ENCODE measurements around the gene C2orf92. TPM values are rescaled to one million over a fixed set of nuclear protein-coding genes. Genes with fewer than 3 reads are reported as not detected.
"Not testable (repeated sequence)": the region's sequence is repeated elsewhere in the genome, so short reads cannot be mapped to it uniquely, and the experiment has no call there.

C2orf92 gene
- total RNA-seq, 1 donor from 2014 or later, result 10.0 TPM

DNA sequence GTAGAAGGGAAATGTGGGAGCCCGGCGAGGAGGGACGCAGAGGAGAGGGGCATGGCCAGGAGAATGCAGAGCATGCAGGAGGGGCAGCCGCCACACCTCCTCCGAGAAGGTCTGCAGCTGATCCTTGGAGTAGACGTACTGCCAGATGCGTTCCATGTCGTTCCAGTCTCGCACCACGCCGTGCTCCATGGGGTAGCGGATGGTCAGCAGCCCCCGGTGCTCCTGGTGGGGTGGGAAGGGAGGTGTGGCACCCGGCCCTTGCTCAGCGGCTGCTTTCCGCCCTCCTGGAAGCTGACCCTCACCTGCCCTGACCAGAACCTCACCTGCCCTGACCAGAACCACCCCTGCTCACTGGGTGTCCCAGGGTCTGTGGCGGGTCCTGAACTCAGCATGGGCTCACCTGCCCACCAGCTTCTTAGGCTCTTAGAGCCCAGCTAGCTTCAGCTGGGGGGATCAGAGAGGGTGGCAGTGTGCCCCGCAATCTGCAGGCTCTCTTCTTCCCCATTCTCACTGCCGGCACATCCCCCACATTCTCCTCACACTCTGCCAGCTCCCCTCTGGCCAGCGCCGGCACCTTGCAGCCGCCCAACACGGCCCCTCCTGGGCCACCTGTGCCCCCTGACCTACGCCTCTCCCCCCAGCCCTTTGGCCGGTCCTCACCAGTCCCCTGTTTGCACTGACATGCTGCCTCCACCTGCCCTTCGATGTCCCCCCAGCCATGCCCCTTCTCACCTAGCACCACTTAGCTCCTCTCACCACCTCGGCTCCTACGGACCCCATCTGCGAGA is 10.1 kb upstream of the C2orf92 start:
- intact Hi-C loops (cut with micrococcal nuclease), result no loop called here

GRCh38 chr2:97660044-97660774 is 9.3 kb upstream of the C2orf92 start:
- intact Hi-C loops (cut with micrococcal nuclease), result no loop called here

DNA sequence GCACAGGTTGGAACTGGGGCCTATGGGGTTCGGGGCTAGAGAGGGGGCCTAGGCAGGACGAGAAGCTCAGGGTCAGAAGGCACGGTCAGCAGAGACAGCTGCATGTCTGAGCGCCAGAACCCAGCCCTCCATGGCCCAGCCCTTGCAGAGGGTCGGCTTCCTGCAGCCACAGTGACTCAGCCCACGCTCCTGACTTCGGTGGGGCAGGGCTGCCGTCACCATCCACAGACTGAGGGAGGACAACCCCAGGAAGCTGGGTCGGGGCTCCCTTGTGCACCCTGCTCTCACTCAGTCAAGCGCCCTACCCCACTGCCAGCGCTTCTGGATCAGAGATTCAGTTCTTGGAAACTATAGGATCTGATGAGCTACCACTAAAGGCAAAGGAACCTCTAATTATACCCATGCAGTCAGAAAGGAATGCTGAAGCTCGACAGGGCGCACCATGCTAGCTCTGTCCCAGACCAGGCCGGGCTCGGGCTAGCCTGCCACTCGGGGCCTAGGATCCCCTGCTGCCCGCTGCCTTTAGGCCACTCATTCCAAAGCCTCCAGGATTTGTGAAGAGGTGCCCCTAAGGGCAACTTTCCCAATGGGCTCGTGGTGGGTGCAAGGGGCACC is 8.6 kb upstream of the C2orf92 start:
- intact Hi-C loops (cut with micrococcal nuclease), result no loop called here

DNA sequence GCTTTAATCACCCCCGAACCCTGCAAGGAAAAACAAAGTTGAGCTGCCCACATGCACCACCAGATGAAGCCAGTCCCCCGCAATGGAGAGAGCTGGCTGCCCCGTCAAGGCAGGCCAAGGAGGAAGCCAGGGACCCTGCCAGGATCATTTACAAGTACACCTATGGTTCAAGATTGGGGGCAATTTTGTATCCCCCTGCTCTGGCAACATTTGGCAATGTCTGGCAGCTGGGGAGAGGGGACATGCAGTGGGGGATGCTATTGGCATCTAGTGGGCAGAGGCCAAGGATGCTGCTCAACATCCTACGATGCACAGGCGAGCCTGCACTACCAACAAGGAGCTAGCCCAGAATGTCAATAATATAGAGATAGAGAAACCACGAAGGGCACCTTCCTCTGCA is 7.6 kb upstream of the C2orf92 start:
- intact Hi-C loops (cut with micrococcal nuclease), result no loop called here

DNA sequence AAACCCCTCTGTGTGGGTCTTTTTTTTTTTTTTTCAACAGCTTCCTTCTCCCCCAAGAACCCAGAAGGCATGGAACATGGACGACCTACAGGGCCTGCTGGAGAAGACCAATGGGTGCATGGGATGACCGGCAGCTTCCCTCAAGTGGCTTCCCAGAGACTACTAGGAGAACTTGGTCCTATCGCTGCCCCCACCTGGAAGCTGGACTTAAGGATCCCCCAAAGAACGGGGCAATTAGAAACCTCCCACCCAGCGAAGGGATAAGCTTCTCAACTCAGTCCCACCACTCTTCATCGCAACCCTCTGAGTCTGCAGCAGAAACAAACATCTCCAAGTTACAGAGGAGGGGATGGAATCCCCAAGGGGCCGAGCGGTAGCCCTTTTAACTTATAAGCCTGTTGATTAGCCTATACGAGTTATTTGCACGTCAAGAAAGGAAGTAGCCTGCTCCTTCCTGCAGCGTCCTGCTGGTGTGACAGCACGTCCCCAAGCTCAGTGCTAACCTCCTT is 7.1 kb upstream of the C2orf92 start:
- intact Hi-C loops (cut with micrococcal nuclease), result no loop called here

DNA sequence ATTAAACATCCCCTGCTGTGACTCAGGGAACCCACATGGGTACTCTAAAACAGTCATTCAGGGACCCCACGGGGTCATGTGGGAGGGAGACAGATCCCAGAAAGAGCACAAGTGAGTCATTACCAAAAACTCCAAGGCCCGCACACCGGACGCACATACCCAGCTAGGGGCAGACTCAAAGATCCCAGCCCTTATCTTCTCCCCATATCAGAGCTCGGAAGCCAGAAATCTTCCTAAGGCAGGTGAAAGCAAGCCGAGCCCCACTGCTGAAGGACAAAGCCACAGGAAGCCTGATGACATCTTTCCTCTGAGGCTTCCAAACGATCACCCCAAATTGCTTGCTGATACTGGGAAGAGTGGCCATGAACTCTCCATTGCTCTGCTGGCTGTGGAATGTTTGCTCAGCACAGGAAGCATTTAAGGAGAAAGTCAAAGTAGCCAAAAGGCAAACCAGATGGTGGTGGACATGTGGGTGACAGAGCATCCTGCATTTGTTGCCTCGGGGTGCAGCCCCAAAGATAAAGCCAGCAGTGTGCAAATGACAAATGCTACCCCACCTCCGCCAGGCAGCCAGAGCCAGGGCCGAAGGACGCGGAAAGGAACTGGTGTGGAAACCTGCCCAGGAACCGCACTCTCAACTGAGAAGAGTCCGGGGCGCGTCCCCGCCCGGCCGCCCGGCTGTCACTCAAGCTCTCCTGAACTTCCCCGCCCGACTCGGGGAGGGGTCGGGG is 6.5 kb upstream of the C2orf92 start:
- intact Hi-C loops (cut with micrococcal nuclease), result no loop called here

DNA sequence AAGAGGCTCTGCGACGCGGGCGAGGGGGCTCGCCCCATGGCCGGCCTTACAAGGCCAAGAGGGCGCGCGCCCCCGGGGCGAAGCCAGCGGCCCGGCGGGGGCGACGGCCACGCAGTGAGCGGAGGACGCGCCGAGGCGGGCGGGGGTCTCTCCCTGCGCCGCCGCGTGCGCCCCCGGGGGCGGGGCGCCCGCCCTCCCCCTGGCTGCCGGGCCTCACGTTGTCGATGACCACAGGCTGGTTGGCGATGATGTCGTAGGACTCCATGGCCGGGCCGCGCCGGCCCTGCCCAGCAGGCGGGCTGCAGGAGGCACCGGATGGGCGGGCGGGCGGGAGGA is 5.9 kb upstream of the C2orf92 start:
- intact Hi-C loops (cut with micrococcal nuclease), result no loop called here

GRCh38 chr2:97663962-97664635 is 5.4 kb upstream of the C2orf92 start, which contains the start of gene ACTR1B:
Gene ACTR1B (minus strand): TSS chr2:97664044. CDS start chr2:97663890, 154 bp downstream.
- intact Hi-C loops (cut with micrococcal nuclease), result loop anchor here (1.0 to 2.0 kb wide), 3 partner anchors 19 to 73 kb away; no protein-coding TSS in a partner anchor

- intact Hi-C loops (cut with micrococcal nuclease), result loop anchor here (1.0 to 2.0 kb wide), 3 partner anchors 19 to 74 kb away; no protein-coding TSS in a partner anchor
Observed at GRCh38 chr2:97664636-97664970, 4.9 kb upstream of the C2orf92 start.

DNA sequence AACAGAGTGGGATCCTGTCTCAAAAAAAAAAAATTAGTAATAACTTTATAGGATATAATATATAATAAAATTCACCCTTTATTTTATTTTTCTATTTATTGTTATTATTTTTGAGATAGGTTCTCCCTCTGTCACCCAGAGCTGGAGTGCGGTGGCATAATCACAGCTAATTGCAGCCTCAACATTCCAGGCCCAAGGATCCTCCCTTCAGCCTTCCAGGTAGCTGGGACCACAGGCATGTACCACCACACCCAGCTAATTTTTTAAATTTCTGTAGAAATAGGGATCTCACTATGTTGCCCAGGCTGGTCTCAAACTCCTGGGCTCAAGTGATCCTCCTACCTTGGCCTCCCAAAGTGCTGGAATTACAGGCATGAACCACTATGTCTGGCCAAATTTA is 958 bp downstream of the C2orf92 start:
- intact Hi-C loops (cut with micrococcal nuclease), result no loop called here

- intact Hi-C loops (cut with micrococcal nuclease), result no loop called here
Observed at GRCh38 chr2:97671526-97671925, 2.0 kb downstream of the C2orf92 start.

GRCh38 chr2:97672606-97673140 is 3.2 kb downstream of the C2orf92 start:
- intact Hi-C loops (cut with micrococcal nuclease), result not testable (repeated sequence)

DNA sequence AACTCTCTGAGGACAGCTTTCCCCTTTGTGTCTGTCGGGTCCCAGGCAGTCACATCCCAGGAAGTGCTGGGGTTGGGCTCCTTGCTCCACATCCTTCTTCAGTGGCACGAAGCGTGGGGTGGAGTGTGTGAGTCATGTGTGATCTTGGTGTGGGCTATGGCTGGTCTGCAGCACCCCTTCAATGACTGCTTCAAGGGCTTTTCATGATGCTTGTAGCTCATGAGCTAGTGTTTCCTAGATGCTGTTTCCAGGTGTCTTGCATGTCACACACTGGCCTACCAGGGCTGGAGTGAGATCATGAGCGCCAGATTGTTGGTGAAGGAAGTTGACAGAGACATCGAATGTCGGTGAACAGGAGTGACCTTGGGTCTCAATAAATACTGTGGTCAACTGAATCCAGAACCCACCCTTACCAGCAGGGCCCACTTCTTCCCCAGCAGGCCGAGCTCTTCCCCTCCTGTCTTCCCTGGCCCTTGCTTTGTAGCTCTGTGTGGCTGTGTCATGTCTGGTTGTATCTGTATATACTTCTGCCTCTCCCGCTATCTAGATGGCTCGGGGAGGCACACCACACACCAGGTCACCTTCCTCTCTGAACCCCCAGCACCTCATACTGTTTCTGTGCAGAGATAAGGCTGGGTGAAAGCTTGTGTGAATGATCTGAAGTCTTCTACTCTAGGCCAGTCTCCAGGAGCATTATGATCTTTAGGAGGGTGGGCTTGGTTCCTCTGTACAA is 3.8 kb downstream of the C2orf92 start:
- intact Hi-C loops (cut with micrococcal nuclease), result no loop called here

DNA sequence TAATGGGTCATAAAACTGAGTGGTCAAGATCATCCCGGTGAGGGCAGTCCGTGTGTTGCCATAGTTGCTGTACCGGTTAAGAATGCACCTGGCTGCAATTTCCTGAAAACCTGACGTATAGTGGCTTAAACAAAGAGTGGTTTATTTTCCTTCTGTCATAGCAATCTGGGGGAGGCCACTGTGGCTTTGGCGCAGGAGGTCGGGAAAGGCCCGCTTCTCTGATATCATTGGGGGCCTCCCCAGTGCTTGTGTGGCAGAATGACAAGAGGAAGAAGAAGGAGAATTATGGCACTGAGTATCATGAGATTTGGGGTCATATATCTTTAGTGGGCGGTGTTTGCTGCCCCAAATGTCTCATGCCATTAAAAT is 4.4 kb downstream of the C2orf92 start:
- intact Hi-C loops (cut with micrococcal nuclease), result no loop called here

- intact Hi-C loops (cut with micrococcal nuclease), result no loop called here
Observed at GRCh38 chr2:97675430-97676113, 6.1 kb downstream of the C2orf92 start.

- intact Hi-C loops (cut with micrococcal nuclease), result no loop called here
Observed at GRCh38 chr2:97676620-97677019, 7.1 kb downstream of the C2orf92 start.

GRCh38 chr2:97677480-97677879 is 8.0 kb downstream of the C2orf92 start:
- intact Hi-C loops (cut with micrococcal nuclease), result no loop called here

DNA sequence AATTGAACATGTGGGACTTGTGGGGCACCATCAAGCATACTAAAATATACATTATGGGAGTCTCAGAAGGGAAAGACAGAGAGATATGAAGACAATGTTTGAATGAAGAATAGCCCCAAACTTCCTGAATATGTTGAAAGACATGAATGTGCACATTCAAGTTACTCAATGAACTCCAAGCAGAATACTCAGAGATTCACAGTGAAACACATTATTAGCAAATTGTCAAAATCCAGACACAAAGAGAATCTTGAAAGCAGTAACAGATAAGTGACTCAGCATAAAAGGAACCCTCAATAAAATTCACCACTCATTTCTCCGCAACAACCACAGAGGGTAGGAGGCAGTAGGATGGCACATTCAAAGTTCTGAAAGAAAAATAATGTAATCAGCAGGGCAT is 8.8 kb downstream of the C2orf92 start:
- intact Hi-C loops (cut with micrococcal nuclease), result no loop called here

GRCh38 chr2:97687235-97687634 is 17.7 kb downstream of the C2orf92 start:
- intact Hi-C loops (cut with micrococcal nuclease), result not testable (repeated sequence)
